IPS-18c (cell line): ENCODE results near the gene LPAR5.
A peak's percentile ranks its signal among the peaks of the same experiment; 100 is the strongest.

Source experiments
- H3K4me3 ChIP-seq: 2 replicates; pipeline ENCODE4 v1.7.0; 2013; ENCODE audit warnings: low read depth, mild to moderate bottlenecking, low read length, moderate library complexity; ENCODE audit not compliant: insufficient read depth
- H3K9me3 ChIP-seq: one replicate; pipeline ENCODE4 v1.6.1; 2013; ENCODE audit warnings: mild to moderate bottlenecking, low read length, moderate library complexity; ENCODE audit not compliant: control insufficient read depth, insufficient read depth

Gene LPAR5

GRCh38 chr12:6635856-6636531 is at the start of gene LPAR5:
TSS of gene LPAR5 (minus strand) at chr12:6635959. CDS start at chr12:6621248, 14,711 bp downstream.
- Histone ChIP-seq H3K9me3 (no peaks in the 10 kb centered on the region), H3K4me3 (no peak within 1 kb of the TSS)

- no peaks in the 10 kb centered on the region for H3K9me3 ChIP-seq
- H3K4me3 ChIP-seq = no peak overlapping the region
Observed at GRCh38 chr12:6684609-6685008, 48.9 kb upstream of the LPAR5 start.

- no peaks in the 10 kb centered on the region for H3K9me3 ChIP-seq
- H3K4me3 ChIP-seq = no peak overlapping the region
Observed at GRCh38 chr12:6676962-6677361, 41.2 kb upstream of the LPAR5 start.

GRCh38 chr12:6672143-6672542 is 36.4 kb upstream of the LPAR5 start:
- no peak overlapping the region for H3K4me3 ChIP-seq

GRCh38 chr12:6667559-6668210 is 31.9 kb upstream of the LPAR5 start:
- no peak overlapping the region for H3K4me3 ChIP-seq

More at GRCh38 chr12:6672143-6672542, 36.4 kb upstream of the LPAR5 start:
- H3K9me3 ChIP-seq = no peaks in the 10 kb centered on the region

GRCh38 chr12:6666211-6666610 is 30.5 kb upstream of the LPAR5 start:
- no peak overlapping the region for H3K4me3 ChIP-seq
- no peaks in the 10 kb centered on the region for H3K9me3 ChIP-seq

More at GRCh38 chr12:6667559-6668210, 31.9 kb upstream of the LPAR5 start:
- no peaks in the 10 kb centered on the region for H3K9me3 ChIP-seq

GRCh38 chr12:6664902-6665301 is 29.1 kb upstream of the LPAR5 start:
- H3K4me3 ChIP-seq = no peak overlapping the region
- H3K9me3 ChIP-seq = no peaks in the 10 kb centered on the region

- no peaks in the 10 kb centered on the region for H3K9me3 ChIP-seq
- peak within 1 kb of the TSS; percentile 87 for H3K4me3 ChIP-seq
Observed at GRCh38 chr12:6662906-6663742, 27.4 kb upstream of the LPAR5 start, which contains the start of gene ING4. TSS of gene ING4 (minus strand) at chr12:6663119. CDS start at chr12:6663101, 18 bp downstream.

- Histone ChIP-seq H3K4me3 (peak overlapping the region; percentile 87), H3K9me3 (no peaks in the 10 kb centered on the region)
Observed at GRCh38 chr12:6662602-6662905, 26.8 kb upstream of the LPAR5 start.

GRCh38 chr12:6653987-6654386 is 18.2 kb upstream of the LPAR5 start:
- Histone ChIP-seq H3K9me3 (no peaks in the 10 kb centered on the region), H3K4me3 (no peak overlapping the region)

- no peak overlapping the region for H3K4me3 ChIP-seq
- H3K9me3 ChIP-seq = no peaks in the 10 kb centered on the region
Observed at GRCh38 chr12:6653342-6653741, 17.6 kb upstream of the LPAR5 start.

- H3K4me3 ChIP-seq = no peak overlapping the region
Observed at GRCh38 chr12:6652391-6652790, 16.6 kb upstream of the LPAR5 start.

GRCh38 chr12:6650832-6651231 is 15.1 kb upstream of the LPAR5 start:
- Histone ChIP-seq H3K4me3 (no peak overlapping the region), H3K9me3 (no peaks in the 10 kb centered on the region)

More at GRCh38 chr12:6652391-6652790, 16.6 kb upstream of the LPAR5 start:
- no peaks in the 10 kb centered on the region for H3K9me3 ChIP-seq

GRCh38 chr12:6647083-6647604 is 11.4 kb upstream of the LPAR5 start, which contains the start of gene ACRBP:
TSS of gene ACRBP (minus strand) at chr12:6647432. CDS start at chr12:6647366, 66 bp downstream.
- Histone ChIP-seq H3K9me3 (peaks cover 2% of the 10 kb centered on the region), H3K4me3 (peak within 1 kb of the TSS; percentile 80)

GRCh38 chr12:6646276-6647082 is 10.7 kb upstream of the LPAR5 start:
- H3K9me3 ChIP-seq = peaks cover 2% of the 10 kb centered on the region
- peak overlapping the region; percentile 80 for H3K4me3 ChIP-seq

GRCh38 chr12:6644903-6645302 is 9.1 kb upstream of the LPAR5 start:
- Histone ChIP-seq H3K9me3 (peaks cover 2% of the 10 kb centered on the region), H3K4me3 (no peak overlapping the region)

GRCh38 chr12:6644257-6644596 is 8.5 kb upstream of the LPAR5 start:
- Histone ChIP-seq H3K4me3 (no peak overlapping the region), H3K9me3 (peaks cover 2% of the 10 kb centered on the region)
